ACC112 (cell line): Measurements from ENCODE around the gene FOXS1.
A peak's percentile ranks its signal among the peaks of the same experiment; 100 is the strongest.

Source experiments
- H2AFZ ChIP-seq: fragments of 200-600 bp; sonication (generic); one replicate; pipeline ENCODE4 v1.6.0; 2017; ENCODE audit warnings: antibody characterized with exemption, low read length; ENCODE audit not compliant: unreplicated experiment
- H3K27ac ChIP-seq: fragments of 200-600 bp; sonication (generic); 2 replicates; pipeline ENCODE4 v1.5.1; 2014; ENCODE audit warnings: low read depth, mild to moderate bottlenecking, antibody characterized with exemption, low read length, moderate library complexity
- H3K27me3 ChIP-seq: fragments of 200-600 bp; sonication (generic); 2 replicates; pipeline ENCODE4 v1.6.1; 2014; ENCODE audit warnings: mild to moderate bottlenecking, antibody characterized with exemption, low read length, moderate library complexity, mixed read lengths; ENCODE audit not compliant: insufficient read depth
- H3K36me3 ChIP-seq: fragments of 200-600 bp; sonication (generic); 2 replicates; pipeline ENCODE4 v1.6.1; 2016; ENCODE audit warnings: mild to moderate bottlenecking, antibody characterized with exemption, low read length, moderate library complexity, mixed read lengths; ENCODE audit not compliant: insufficient read depth
- H3K4me1 ChIP-seq: fragments of 200-600 bp; sonication (generic); one replicate; pipeline ENCODE4 v1.6.1; 2016; ENCODE audit warnings: low read length, mixed read lengths; ENCODE audit not compliant: insufficient read depth, unreplicated experiment, control insufficient read depth
- H3K4me3 ChIP-seq: fragments of 200-600 bp; sonication (generic); 2 replicates; pipeline ENCODE4 v1.5.1; 2014; ENCODE audit warnings: mild to moderate bottlenecking, low read depth, low read length
- H3K79me2 ChIP-seq: fragments of 200-600 bp; sonication (generic); one replicate; pipeline ENCODE4 v1.6.0; 2016; ENCODE audit warnings: low read length; ENCODE audit not compliant: control insufficient read depth, unreplicated experiment, insufficient read depth

Gene FOXS1

DNA sequence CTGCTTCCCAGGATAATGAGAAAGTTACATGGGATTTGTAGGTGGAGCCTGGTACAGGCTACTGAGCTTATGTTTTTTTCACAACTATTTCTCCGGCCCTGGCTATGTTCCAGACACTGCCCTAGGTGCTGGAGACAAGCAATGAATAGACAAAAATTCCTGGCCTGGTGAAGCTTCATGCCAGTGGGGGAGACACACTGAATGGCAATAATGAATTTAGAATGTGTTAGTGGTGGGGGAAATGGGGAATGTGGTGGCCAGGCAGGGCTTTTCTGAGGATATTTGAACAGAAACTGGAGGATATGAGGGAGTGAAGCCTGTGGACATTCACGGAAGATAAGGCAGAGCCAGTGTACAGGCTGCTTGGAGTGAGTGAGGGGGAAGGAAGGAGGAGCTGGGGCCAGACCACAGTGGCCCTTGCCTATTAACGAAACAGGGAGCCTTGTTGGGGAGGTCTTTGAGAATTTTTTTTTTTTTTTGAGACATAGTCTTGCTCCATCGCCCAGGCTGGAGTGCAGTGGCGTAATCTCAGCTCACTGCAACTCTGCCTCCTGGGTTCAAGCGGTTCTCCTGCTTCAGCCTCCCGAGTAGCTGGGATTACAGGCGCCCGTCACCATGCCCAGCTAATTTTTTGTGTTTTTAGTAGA lies 6.6 kb downstream of the FOXS1 start:
- no peak overlapping the region for H3K4me3 ChIP-seq

DNA sequence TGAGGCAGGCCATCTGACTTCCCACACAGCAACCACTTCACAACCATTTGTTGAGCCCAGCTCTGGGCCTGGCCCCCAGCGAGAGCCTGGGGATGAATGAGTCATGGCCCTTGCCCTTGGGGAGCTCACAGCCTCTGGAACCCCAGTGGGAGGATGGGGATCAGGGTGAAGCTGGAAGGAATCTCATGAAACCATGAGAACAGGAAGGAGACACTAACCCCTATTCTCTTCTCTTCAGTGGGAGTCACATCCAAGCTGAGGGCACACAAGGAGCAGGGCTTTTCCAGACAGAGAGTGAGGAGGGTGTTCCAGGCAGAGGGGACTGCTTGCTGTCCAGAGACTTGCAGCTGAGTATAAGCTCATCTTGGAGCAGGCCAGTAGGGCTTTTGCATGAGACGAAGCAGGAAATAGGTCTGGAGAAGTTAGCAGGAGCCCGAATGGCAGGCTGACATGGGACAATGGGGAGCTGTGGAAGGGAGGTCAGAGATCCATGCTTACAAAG lies 7.5 kb downstream of the FOXS1 start:
- Histone ChIP-seq H3K79me2 (no peaks in the 10 kb centered on the region), H3K4me3 (peak overlapping the region; percentile 15; the same call in 1 of the 2 replicates), H3K4me1 (peaks cover 59% of the 10 kb centered on the region), H2AFZ (no peak overlapping the region), H3K36me3 (no peaks in the 10 kb centered on the region), H3K27me3 (no peaks in the 10 kb centered on the region), H3K27ac (peak overlapping the region; percentile 34; the same call in 1 of the 2 replicates)

More for the DNA sequence above, 6.6 kb downstream of the FOXS1 start:
- Histone ChIP-seq H3K27me3 (no peaks in the 10 kb centered on the region), H2AFZ (no peak overlapping the region), H3K36me3 (no peaks in the 10 kb centered on the region), H3K79me2 (no peaks in the 10 kb centered on the region), H3K27ac (no peak overlapping the region), H3K4me1 (peaks cover 68% of the 10 kb centered on the region)

DNA sequence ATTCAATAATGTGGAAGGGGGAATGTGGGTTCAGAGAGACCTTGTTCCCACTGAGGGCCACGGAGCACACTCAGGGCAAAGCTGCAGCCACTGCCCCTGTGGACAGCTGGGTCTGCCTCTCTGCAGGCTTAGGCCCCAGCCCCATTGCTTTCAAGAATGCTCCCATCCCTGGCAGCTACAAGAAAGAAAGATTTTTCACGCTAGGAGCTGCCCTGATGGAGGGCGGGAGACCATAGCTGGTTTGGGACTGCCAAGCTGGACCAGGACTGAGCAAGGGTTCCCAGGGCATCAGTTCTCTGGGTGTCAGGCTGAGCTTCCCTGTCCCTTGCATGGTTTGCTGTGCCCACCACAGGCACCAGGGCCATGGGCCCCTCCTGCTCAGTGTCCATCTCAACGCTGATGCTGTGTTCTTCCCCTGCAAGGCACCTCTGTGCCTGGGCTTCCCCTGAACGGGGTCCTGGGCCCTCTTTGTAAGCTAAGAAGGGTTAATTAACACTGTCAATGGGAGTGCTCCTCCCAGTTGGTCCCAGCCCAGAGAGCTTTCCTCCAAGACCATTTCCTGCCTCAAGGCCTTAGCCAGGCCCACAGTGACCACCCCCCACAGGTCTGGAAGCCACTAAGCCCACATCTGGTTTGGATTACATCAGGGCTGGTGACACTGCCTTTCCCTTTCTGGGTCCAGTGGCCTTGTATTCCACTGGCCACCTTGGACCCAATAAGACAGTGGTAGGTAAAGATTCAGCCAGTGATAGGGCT lies 8.4 kb downstream of the FOXS1 start:
- Histone ChIP-seq H3K27ac (peak overlapping the region; percentile 34; the same call in 1 of the 2 replicates), H3K4me1 (peaks cover 50% of the 10 kb centered on the region), H3K27me3 (no peaks in the 10 kb centered on the region), H3K36me3 (no peaks in the 10 kb centered on the region), H2AFZ (no peak overlapping the region), H3K4me3 (peak overlapping the region; percentile 15; the same call in 1 of the 2 replicates), H3K79me2 (no peaks in the 10 kb centered on the region)

DNA sequence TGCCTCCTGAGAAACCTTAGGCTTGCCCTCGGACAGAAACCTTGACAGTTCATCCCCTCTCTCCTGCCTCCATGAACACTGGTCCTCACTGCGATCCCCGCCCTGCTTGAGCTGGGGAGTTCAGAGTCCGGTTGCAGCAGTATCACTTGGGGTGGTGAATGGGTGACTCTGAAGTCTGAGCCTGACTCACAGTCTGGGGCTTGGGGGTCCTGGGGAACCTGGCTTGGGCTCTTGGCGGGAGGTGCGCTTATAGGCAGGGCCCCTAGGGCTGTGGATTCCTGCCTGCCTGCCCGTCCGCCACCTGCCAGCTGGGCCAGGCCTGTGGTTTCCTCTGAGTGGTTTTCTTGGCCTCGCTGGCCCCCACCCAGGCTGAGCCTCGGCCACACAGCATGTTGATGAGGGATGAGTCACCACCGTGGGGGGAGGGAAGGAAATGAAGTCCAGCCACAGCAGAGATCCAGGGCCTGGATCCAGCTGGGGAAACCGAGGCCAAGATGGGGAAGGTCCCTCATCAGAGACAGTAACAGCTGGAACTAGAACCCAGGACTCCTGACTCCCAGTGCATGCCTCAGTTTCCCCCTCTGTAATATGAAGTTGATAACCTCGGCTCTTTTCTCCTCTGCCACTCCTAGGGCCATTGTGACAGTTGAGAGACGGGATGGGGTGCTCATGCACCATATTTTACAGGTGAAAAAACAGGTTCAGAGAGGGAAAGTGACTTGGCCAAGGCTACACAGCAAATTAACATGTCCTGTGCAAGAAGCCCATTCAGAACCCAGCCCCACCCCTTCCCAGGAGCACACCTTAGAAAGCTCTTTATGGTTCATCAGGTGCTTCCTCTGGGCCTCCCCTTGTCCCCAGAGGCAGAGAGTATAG lies 9.2 kb downstream of the FOXS1 start:
- no peak overlapping the region for H3K4me3 ChIP-seq
- no peaks in the 10 kb centered on the region for H3K27me3 ChIP-seq
- H3K4me1 ChIP-seq: peaks cover 42% of the 10 kb centered on the region
- H3K27ac ChIP-seq: no peak overlapping the region
- H2AFZ ChIP-seq: no peak overlapping the region
- no peaks in the 10 kb centered on the region for H3K79me2 ChIP-seq
- H3K36me3 ChIP-seq: no peaks in the 10 kb centered on the region

DNA sequence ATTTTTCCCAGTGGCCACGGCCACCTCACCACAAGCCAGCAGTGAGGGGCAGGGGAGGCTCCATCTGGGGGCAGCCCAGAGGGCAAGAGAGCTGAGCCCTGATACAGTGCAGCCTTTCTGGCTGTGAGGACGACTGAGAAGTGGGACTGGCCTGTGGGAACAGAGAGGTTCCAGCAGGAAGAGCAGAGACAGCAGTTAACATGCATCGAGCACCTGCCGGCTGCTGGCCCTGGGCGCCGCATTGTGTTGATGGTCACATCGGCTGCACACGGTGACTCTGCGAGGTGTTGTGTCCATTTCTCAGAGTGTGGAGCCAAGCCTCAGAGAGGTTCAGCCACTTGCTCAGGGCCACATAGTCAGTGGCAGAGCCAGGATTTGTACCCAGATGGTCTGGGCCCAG lies 9.8 kb downstream of the FOXS1 start:
- H3K27me3 ChIP-seq: no peaks in the 10 kb centered on the region
- H2AFZ ChIP-seq: no peak overlapping the region
- H3K79me2 ChIP-seq: no peaks in the 10 kb centered on the region
- H3K4me3 ChIP-seq: no peak overlapping the region
- no peak overlapping the region for H3K27ac ChIP-seq
- H3K36me3 ChIP-seq: no peaks in the 10 kb centered on the region
- H3K4me1 ChIP-seq: peaks cover 36% of the 10 kb centered on the region

DNA sequence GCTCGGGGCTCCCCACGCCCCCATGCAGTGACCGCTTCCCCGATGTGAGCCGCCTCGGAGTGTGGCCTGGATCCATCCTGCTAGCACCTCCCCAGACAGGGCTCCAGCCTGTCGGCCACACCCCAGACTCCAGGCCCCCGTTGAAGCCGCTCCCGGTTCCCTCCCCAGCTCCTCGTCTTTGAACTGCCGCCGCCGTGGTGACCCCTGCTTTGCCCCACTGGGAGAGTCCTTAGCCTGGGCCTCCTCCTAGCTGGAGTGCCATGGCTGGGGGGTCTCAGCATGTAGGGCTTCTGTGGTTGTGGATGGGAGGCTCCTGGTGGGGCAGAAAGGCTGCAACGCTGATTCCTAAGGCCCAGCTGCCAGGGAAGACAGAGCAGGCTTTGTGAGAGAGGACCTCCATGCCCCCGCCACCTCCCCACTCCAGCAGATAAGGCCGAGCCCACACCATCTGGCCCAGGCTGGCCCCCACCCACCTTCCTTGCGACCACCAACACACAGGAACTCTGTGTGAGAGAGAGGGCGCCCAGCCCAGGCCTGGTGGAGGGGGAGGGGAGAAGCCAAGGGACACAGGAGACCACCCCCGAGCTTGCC lies 11.4 kb downstream of the FOXS1 start:
- Histone ChIP-seq H3K4me1 (peaks cover 36% of the 10 kb centered on the region), H3K27me3 (no peaks in the 10 kb centered on the region), H3K79me2 (no peaks in the 10 kb centered on the region), H3K27ac (no peak overlapping the region), H2AFZ (no peak overlapping the region), H3K4me3 (no peak overlapping the region), H3K36me3 (no peaks in the 10 kb centered on the region)

DNA sequence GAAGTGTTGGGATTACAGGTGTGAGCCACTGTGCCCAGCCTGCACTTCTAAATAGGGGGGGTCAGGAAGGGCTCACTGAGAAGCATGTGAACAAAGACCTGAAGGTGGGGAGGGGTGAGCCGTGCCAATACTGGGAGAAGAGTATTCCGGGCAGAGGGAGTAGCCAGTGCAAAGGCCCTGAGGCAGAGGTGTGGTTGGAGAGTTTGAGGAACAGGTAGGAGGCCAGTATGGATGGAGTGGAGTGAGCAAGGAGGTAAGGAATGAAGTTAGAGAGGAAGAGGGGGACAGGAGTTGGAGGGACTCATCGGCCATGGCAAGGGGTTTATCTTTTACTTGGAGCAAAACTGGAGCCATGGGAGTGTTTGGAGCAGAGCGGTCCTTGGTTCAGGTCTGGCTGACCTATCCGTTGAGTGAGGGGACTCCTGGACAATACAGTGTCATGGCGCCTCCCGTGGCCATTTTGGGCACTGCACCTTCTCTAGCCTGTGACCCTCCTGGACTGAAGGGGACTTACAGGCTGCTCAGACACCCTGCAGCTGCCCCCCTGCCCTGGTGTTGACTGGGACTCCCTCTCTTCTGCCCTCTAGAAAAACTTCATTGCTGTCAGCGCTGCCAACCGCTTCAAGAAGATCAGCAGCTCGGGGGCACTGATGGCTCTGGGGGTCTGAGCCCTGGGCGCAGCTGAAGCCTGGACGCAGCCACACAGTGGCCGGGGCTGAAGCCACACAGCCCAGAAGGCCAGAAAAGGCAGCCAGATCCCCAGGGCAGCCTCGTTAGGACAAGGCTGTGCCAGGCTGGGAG lies 12.1 kb downstream of the FOXS1 start:
- Histone ChIP-seq H3K4me3 (no peak overlapping the region), H3K27me3 (no peaks in the 10 kb centered on the region), H2AFZ (no peak overlapping the region), H3K36me3 (no peaks in the 10 kb centered on the region), H3K79me2 (no peaks in the 10 kb centered on the region), H3K27ac (no peak overlapping the region), H3K4me1 (peaks cover 30% of the 10 kb centered on the region)

DNA sequence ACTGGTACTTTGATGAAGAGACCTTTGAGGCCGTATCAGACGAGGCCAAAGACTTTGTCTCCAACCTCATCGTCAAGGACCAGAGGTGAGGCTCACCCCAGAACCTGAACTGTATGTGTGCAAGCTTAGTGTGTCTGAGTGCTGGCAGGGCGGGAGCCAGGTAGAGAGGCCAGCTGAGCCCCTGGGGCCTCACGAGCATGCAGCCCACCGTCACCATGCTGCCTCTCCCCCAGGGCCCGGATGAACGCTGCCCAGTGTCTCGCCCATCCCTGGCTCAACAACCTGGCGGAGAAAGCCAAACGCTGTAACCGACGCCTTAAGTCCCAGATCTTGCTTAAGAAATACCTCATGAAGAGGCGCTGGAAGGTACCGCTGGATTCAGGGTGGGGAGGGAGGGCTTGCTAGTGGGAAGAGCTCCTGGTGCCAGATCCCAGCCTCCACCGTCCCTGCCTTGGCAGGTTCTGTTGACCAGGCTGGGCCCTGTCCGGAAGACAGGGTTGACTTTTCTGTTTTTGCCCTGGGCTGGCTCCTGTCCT lies 13.6 kb downstream of the FOXS1 start:
- Histone ChIP-seq H3K27ac (no peak overlapping the region), H2AFZ (no peak overlapping the region), H3K4me3 (no peak overlapping the region), H3K79me2 (no peaks in the 10 kb centered on the region), H3K27me3 (no peaks in the 10 kb centered on the region), H3K36me3 (no peaks in the 10 kb centered on the region), H3K4me1 (peaks cover 16% of the 10 kb centered on the region)

DNA sequence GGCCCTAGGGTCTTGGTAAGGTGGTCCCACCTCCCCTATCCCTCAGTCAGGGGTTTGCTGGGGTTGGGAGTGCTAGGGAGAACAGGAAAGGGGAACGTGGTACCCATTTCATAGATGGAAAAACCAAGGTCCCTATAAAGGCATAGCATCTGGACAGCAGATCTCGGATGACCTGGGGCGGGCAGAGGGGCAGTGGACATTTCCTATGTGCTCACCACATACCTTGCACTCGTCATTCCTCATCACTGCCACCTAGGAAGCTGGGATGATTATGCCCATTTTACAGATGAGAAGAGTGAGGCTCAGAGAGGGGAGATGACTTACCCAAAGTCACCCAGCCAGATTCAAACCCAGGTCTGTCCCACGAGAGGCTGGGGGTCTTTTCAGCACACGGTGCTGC lies 14.2 kb downstream of the FOXS1 start:
- H3K4me3 ChIP-seq: no peak overlapping the region
- peaks cover 10% of the 10 kb centered on the region for H3K4me1 ChIP-seq
- H3K36me3 ChIP-seq: no peaks in the 10 kb centered on the region
- H3K27ac ChIP-seq: no peak overlapping the region
- H3K79me2 ChIP-seq: no peaks in the 10 kb centered on the region
- no peak overlapping the region for H2AFZ ChIP-seq
- H3K27me3 ChIP-seq: no peaks in the 10 kb centered on the region
